GM06990 (cell line): ENCODE measurements around the gene PNPLA7.

Experiments
- DNase-seq: peaks from one replicate; pipeline ENCODE4 v3.0.0-alpha.2; 2011; ENCODE audit not compliant: insufficient read length; ENCODE audit errors: extremely low read depth
- H3K27me3 ChIP-seq: replicated peaks from 2 replicates; pipeline ENCODE4 v1.6.0; 2011; ENCODE audit warnings: low read length; ENCODE audit not compliant: control insufficient read depth, insufficient read depth
- H3K36me3 ChIP-seq: 2 replicates; pipeline ENCODE4 v1.5.1; 2011; ENCODE audit warnings: low read length; ENCODE audit not compliant: control insufficient read depth, insufficient read depth
- H3K4me3 ChIP-seq: replicated peaks from 2 replicates; pipeline ENCODE4 v1.5.1; 2011; ENCODE audit warnings: low read depth, mild to moderate bottlenecking, control low read depth, low read length
- CTCF ChIP-seq: IDR thresholded peaks from 2 replicates; pipeline ENCODE4 v1.5.1; 2011; ENCODE audit warnings: low read length, control low read depth, mild to moderate bottlenecking, inconsistent platforms; ENCODE audit not compliant: insufficient read depth, poor library complexity, severe bottlenecking

PNPLA7 gene

GRCh38 chr9:137457406-137458193 is 92.6 kb downstream of the PNPLA7 start:
- peak overlapping the region; percentile 78 for H3K4me3 ChIP-seq
- H3K36me3 ChIP-seq = peaks cover 10% of the 10 kb centered on the region
- TF ChIP-seq CTCF = no peak

GRCh38 chr9:137456864-137457405 is 93.3 kb downstream of the PNPLA7 start:
- peaks cover 10% of the 10 kb centered on the region for H3K36me3 ChIP-seq
- TF ChIP-seq CTCF = no peak

More at GRCh38 chr9:137457406-137458193, 92.6 kb downstream of the PNPLA7 start:
- DNase-seq = peak; percentile 22
- H3K27me3 ChIP-seq = no peaks in the 10 kb centered on the region

GRCh38 chr9:137456061-137456863 is 93.9 kb downstream of the PNPLA7 start:
- Histone ChIP-seq H3K36me3 (peaks cover 10% of the 10 kb centered on the region), H3K4me3 (no peak overlapping the region), H3K27me3 (no peaks in the 10 kb centered on the region)
- peak; percentile 9 for DNase-seq
- no peak for TF ChIP-seq CTCF

More at GRCh38 chr9:137456864-137457405, 93.3 kb downstream of the PNPLA7 start:
- no peaks in the 10 kb centered on the region for H3K27me3 ChIP-seq
- no peak for DNase-seq
- no peak overlapping the region for H3K4me3 ChIP-seq

GRCh38 chr9:137455359-137455991 is 94.7 kb downstream of the PNPLA7 start:
- no peaks in the 10 kb centered on the region for H3K27me3 ChIP-seq
- peak; percentile 57 for DNase-seq
- no peak overlapping the region for H3K4me3 ChIP-seq
- H3K36me3 ChIP-seq = peaks cover 10% of the 10 kb centered on the region
- TF ChIP-seq CTCF = no peak

GRCh38 chr9:137454597-137455358 is 95.4 kb downstream of the PNPLA7 start:
- peaks cover 10% of the 10 kb centered on the region for H3K36me3 ChIP-seq
- H3K4me3 ChIP-seq = peak overlapping the region; percentile 58
- peak; percentile 33 for DNase-seq
- no peaks in the 10 kb centered on the region for H3K27me3 ChIP-seq
- no peak for TF ChIP-seq CTCF
